Upper lobe of left lung (tissue), 4 donors: Measurements from ENCODE around the gene CHRNB4.
"Not testable (repeated sequence)": the region's sequence is repeated elsewhere in the genome, so short reads cannot be mapped to it uniquely, and the experiment has no call there.

Experiments
- POLR2A ChIP-seq, 4 donors: fragments of 450-650 bp; IDR thresholded peaks; one replicate each; pipeline ENCODE4 v1.5.1; 2016 to 2017; ENCODE audit warnings: antibody characterized with exemption in 4 of 4, mild to moderate bottlenecking in 2 of 4
- POLR2AphosphoS5 ChIP-seq, 2 donors: sonication (generic); formaldehyde crosslinking; IDR thresholded peaks; one replicate each; pipeline ENCODE4 v1.5.1; 2017; ENCODE audit warnings: antibody characterized with exemption in 2 of 2
- TF ChIP-seq, protein P1 (sequence below), 6 experiments: fragments of 450-650 bp in 4 of 6; fragments of 200-600 bp in 2 of 6; sonication (generic) in 2 of 6; IDR thresholded peaks; one replicate each; pipeline ENCODE4 v1.5.1; 2016 to 2019; ENCODE audit warnings: antibody characterized with exemption in 6 of 6

GRCh38 chr15:78683599-78683998 lies 42.6 kb upstream of the CHRNB4 start:
- TF ChIP-seq POLR2AphosphoS5, POLR2A (IDR thresholded peaks at IDR 0.05): not testable (repeated sequence)
- TF ChIP-seq, protein P1, sequence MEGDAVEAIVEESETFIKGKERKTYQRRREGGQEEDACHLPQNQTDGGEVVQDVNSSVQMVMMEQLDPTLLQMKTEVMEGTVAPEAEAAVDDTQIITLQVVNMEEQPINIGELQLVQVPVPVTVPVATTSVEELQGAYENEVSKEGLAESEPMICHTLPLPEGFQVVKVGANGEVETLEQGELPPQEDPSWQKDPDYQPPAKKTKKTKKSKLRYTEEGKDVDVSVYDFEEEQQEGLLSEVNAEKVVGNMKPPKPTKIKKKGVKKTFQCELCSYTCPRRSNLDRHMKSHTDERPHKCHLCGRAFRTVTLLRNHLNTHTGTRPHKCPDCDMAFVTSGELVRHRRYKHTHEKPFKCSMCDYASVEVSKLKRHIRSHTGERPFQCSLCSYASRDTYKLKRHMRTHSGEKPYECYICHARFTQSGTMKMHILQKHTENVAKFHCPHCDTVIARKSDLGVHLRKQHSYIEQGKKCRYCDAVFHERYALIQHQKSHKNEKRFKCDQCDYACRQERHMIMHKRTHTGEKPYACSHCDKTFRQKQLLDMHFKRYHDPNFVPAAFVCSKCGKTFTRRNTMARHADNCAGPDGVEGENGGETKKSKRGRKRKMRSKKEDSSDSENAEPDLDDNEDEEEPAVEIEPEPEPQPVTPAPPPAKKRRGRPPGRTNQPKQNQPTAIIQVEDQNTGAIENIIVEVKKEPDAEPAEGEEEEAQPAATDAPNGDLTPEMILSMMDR (IDR thresholded peaks at IDR 0.05), result not testable (repeated sequence)
